Measurements from ENCODE around the gene CTIF. TPM values are rescaled to one million over a fixed set of nuclear protein-coding genes. Genes with fewer than 3 reads are reported as not detected.
A peak's percentile ranks its signal among the peaks of the same experiment; 100 is the strongest.

Gene CTIF
- total RNA-seq, 5 donors from 2014 or later (not counting 1 experiment from before 2014, with no cell fraction given): 3.2 to 6.7 (median 4.7) TPM

- Histone ChIP-seq H3K27me3 (replicated peaks in 1 of 2; ENCODE audit: control insufficient read depth in 2 of 2, extremely low read depth in 1 of 2, insufficient read depth in 2 of 2, low read length in 1 of 2) (peaks cover 0 to 21% of the 10 kb centered on the region in 2 experiments), H3K4me3 (ENCODE audit: control insufficient read depth in 1 of 2, extremely low read depth in 1 of 2, low read length in 1 of 2) (no peak overlapping the region), H3K9me3 (no peaks in the 10 kb centered on the region), H3K36me3 (ENCODE audit: control insufficient read depth in 2 of 2, extremely low read depth in 1 of 2, insufficient read depth in 1 of 2, low read length in 1 of 2) (no peaks in the 10 kb centered on the region), H3K27ac (ENCODE audit: low read length) (no peak overlapping the region), H3K4me1 (ENCODE audit: control insufficient read depth in 1 of 2, extremely low read depth in 1 of 2, insufficient read depth in 2 of 2, low read length in 2 of 2) (peaks cover 0 to 10% of the 10 kb centered on the region in 2 experiments)
- WGBS (ENCODE audit: insufficient coverage): 67% methylated on average over 5 of the region's 9 CpGs
- CTCF ChIA-PET: interaction anchor here (0.5 to 2.3 kb wide), 9 partner anchors 390 to 1684 kb away, joined by 3 to 13 read pairs (median 3); no protein-coding TSS in a partner anchor
- no peak for ATAC-seq (replicated peaks in 1 of 4)
- Mint-ChIP-seq H3K4me1 (peaks cover 0 to 3% (median 2%) of the 10 kb centered on the region in 3 donors), H3K9me3 (peaks cover 4 to 7% (median 6%) of the 10 kb centered on the region in 3 donors), H3K36me3 (peaks cover 12% of the 10 kb centered on the region), H3K4me3 (no peak overlapping the region), H3K27ac (no peak overlapping the region), H3K27me3 (peaks cover 0 to 5% of the 10 kb centered on the region in 2 donors)
- DNase-seq: no peak
- POLR2A ChIA-PET: no interaction called here
Measured at GRCh38 chr18:48673853-48674721, 135.3 kb downstream of the CTIF start.

DNA sequence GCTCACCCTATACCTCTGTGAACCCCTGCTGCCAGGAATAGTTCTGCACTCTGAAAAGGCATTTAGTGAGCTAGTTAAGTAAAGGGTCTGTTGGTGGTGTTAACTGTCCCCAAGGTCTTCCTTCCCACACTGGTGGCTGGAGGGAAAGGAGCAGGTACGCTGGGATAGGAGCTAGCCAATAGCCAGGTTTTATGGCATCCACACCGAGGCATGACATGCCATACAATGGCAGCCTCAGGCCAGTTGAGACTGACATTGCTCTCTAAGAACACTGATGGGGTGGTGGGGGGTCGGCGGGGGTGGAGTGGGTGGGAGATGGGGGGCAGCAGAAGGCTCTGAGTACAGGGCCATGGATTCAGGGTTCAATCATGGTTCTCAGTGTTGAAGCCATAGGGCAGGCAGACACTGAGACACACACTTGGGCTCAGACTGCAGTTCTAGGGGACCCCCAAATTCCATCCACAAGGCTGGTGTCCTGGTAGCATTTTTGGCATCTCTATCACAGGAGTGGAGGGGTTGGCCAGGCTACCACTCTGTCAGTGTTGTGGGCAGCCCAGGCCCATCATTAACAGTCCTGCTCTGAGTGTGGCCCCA is 136.0 kb downstream of the CTIF start:
- WGBS (ENCODE audit: insufficient coverage): 90% methylated on average over 2 of the region's 4 CpGs
- peak in 2 of 4 experiments; percentile 13 to 29 for ATAC-seq (replicated peaks in 1 of 4)
- no peak overlapping the region for H3K4me3 Mint-ChIP-seq
- H3K27me3 Mint-ChIP-seq: peaks cover 0 to 5% of the 10 kb centered on the region in 2 donors
- Histone ChIP-seq H3K27ac (ENCODE audit: low read length) (no peak overlapping the region), H3K36me3 (ENCODE audit: control insufficient read depth in 2 of 2, extremely low read depth in 1 of 2, insufficient read depth in 1 of 2, low read length in 1 of 2) (no peaks in the 10 kb centered on the region), H3K4me3 (ENCODE audit: control insufficient read depth in 1 of 2, extremely low read depth in 1 of 2, low read length in 1 of 2) (no peak overlapping the region), H3K27me3 (replicated peaks in 1 of 2; ENCODE audit: control insufficient read depth in 2 of 2, extremely low read depth in 1 of 2, insufficient read depth in 2 of 2, low read length in 1 of 2) (peaks cover 0 to 21% of the 10 kb centered on the region in 2 experiments), H3K4me1 (ENCODE audit: control insufficient read depth in 1 of 2, extremely low read depth in 1 of 2, insufficient read depth in 2 of 2, low read length in 2 of 2) (peaks cover 0 to 10% of the 10 kb centered on the region in 2 experiments), H3K9me3 (no peaks in the 10 kb centered on the region)
- DNase-seq: no peak
- H3K9me3 Mint-ChIP-seq: peaks cover 4 to 7% (median 6%) of the 10 kb centered on the region in 3 donors
- CTCF ChIA-PET: interaction anchor here (0.6 to 2.3 kb wide), 8 partner anchors 367 to 1683 kb away, joined by 3 to 9 read pairs (median 4); no protein-coding TSS in a partner anchor
- peaks cover 0 to 3% (median 2%) of the 10 kb centered on the region in 3 donors for H3K4me1 Mint-ChIP-seq
- POLR2A ChIA-PET: no interaction called here
- no peak overlapping the region for H3K27ac Mint-ChIP-seq
- peaks cover 12% of the 10 kb centered on the region for H3K36me3 Mint-ChIP-seq

GRCh38 chr18:48675352-48675761 is 136.5 kb downstream of the CTIF start:
- Histone ChIP-seq H3K36me3 (ENCODE audit: control insufficient read depth in 2 of 2, extremely low read depth in 1 of 2, insufficient read depth in 1 of 2, low read length in 1 of 2) (no peaks in the 10 kb centered on the region), H3K27me3 (replicated peaks in 1 of 2; ENCODE audit: control insufficient read depth in 2 of 2, extremely low read depth in 1 of 2, insufficient read depth in 2 of 2, low read length in 1 of 2) (peaks cover 0 to 21% of the 10 kb centered on the region in 2 experiments), H3K27ac (ENCODE audit: low read length) (no peak overlapping the region), H3K9me3 (no peaks in the 10 kb centered on the region), H3K4me3 (ENCODE audit: control insufficient read depth in 1 of 2, extremely low read depth in 1 of 2, low read length in 1 of 2) (no peak overlapping the region), H3K4me1 (ENCODE audit: control insufficient read depth in 1 of 2, extremely low read depth in 1 of 2, insufficient read depth in 2 of 2, low read length in 2 of 2) (peaks cover 0 to 10% of the 10 kb centered on the region in 2 experiments)
- H3K27ac Mint-ChIP-seq: no peak overlapping the region
- DNase-seq: peak; percentile 42 to 89 (median 72)
- H3K36me3 Mint-ChIP-seq: peaks cover 12% of the 10 kb centered on the region
- 20% methylated on average over 6 of the region's 10 CpGs for WGBS (ENCODE audit: insufficient coverage)
- peaks cover 0 to 5% of the 10 kb centered on the region in 2 donors for H3K27me3 Mint-ChIP-seq
- ATAC-seq (replicated peaks in 1 of 4): peak; percentile 85 to 96 (median 90)
- no peak overlapping the region for H3K4me3 Mint-ChIP-seq
- ChIA-PET POLR2A (no interaction called here), CTCF (interaction anchor here (1.0 to 2.3 kb wide), 5 partner anchors 367 to 772 kb away, joined by 3 to 9 read pairs (median 5); no protein-coding TSS in a partner anchor)
- peaks cover 0 to 3% (median 2%) of the 10 kb centered on the region in 3 donors for H3K4me1 Mint-ChIP-seq
- peaks cover 4 to 7% (median 6%) of the 10 kb centered on the region in 3 donors for H3K9me3 Mint-ChIP-seq

- no peak for DNase-seq
- H3K4me3 Mint-ChIP-seq: no peak overlapping the region
- H3K9me3 ChIP-seq: no peaks in the 10 kb centered on the region
- H3K27me3 ChIP-seq (replicated peaks in 1 of 2; ENCODE audit: control insufficient read depth in 2 of 2, extremely low read depth in 1 of 2, insufficient read depth in 2 of 2, low read length in 1 of 2): peaks cover 0 to 19% of the 10 kb centered on the region in 2 experiments
- no peaks in the 10 kb centered on the region for H3K36me3 ChIP-seq (ENCODE audit: control insufficient read depth in 2 of 2, extremely low read depth in 1 of 2, insufficient read depth in 1 of 2, low read length in 1 of 2)
- H3K27me3 Mint-ChIP-seq: peaks cover 0 to 5% of the 10 kb centered on the region in 2 donors
- ChIA-PET POLR2A (no interaction called here), CTCF (interaction anchor here (1.0 to 2.3 kb wide), 4 partner anchors 366 to 770 kb away, joined by 3 to 9 read pairs (median 4); no protein-coding TSS in a partner anchor)
- peaks cover 4 to 7% (median 6%) of the 10 kb centered on the region in 3 donors for H3K9me3 Mint-ChIP-seq
- no peak overlapping the region for H3K4me3 ChIP-seq (ENCODE audit: control insufficient read depth in 1 of 2, extremely low read depth in 1 of 2, low read length in 1 of 2)
- H3K36me3 Mint-ChIP-seq: peaks cover 9% of the 10 kb centered on the region
- no peak overlapping the region for H3K27ac ChIP-seq (ENCODE audit: low read length)
- no peak overlapping the region for H3K27ac Mint-ChIP-seq
- WGBS (ENCODE audit: insufficient coverage): 81% methylated on average over 2 of the region's 12 CpGs
- H3K4me1 ChIP-seq (ENCODE audit: control insufficient read depth in 1 of 2, extremely low read depth in 1 of 2, insufficient read depth in 2 of 2, low read length in 2 of 2): peaks cover 0 to 10% of the 10 kb centered on the region in 2 experiments
- H3K4me1 Mint-ChIP-seq: peaks cover 0 to 3% (median 2%) of the 10 kb centered on the region in 3 donors
- ATAC-seq (replicated peaks in 1 of 4): no peak
Measured at GRCh38 chr18:48675912-48676311, 137.1 kb downstream of the CTIF start.

- H3K4me1 ChIP-seq (ENCODE audit: control insufficient read depth in 1 of 2, extremely low read depth in 1 of 2, insufficient read depth in 2 of 2, low read length in 2 of 2): peaks cover 0 to 10% of the 10 kb centered on the region in 2 experiments
- Mint-ChIP-seq H3K4me3 (no peak overlapping the region), H3K4me1 (peaks cover 0 to 3% (median 2%) of the 10 kb centered on the region in 3 donors), H3K27ac (no peak overlapping the region), H3K27me3 (peaks cover 0 to 5% of the 10 kb centered on the region in 2 donors), H3K36me3 (peaks cover 5% of the 10 kb centered on the region), H3K9me3 (peaks cover 4 to 5% (median 5%) of the 10 kb centered on the region in 3 donors)
- no peaks in the 10 kb centered on the region for H3K36me3 ChIP-seq (ENCODE audit: control insufficient read depth in 2 of 2, extremely low read depth in 1 of 2, insufficient read depth in 1 of 2, low read length in 1 of 2)
- no peaks in the 10 kb centered on the region for H3K9me3 ChIP-seq
- H3K4me3 ChIP-seq (ENCODE audit: control insufficient read depth in 1 of 2, extremely low read depth in 1 of 2, low read length in 1 of 2): no peak overlapping the region
- WGBS (ENCODE audit: insufficient coverage): 82% methylated on average over 7 of the region's 8 CpGs
- CTCF ChIA-PET: interaction anchor here in 1 of 2 donors (0.6 to 1.0 kb wide), 2 partner anchors 596 to 770 kb away, joined by 3 read pairs; no protein-coding TSS in a partner anchor
- H3K27ac ChIP-seq (ENCODE audit: low read length): no peak overlapping the region
- DNase-seq: no peak
- peaks cover 0 to 16% of the 10 kb centered on the region in 2 experiments for H3K27me3 ChIP-seq (replicated peaks in 1 of 2; ENCODE audit: control insufficient read depth in 2 of 2, extremely low read depth in 1 of 2, insufficient read depth in 2 of 2, low read length in 1 of 2)
- ATAC-seq (replicated peaks in 1 of 4): no peak
- POLR2A ChIA-PET: no interaction called here
Measured at GRCh38 chr18:48676346-48676745, 137.5 kb downstream of the CTIF start.

Measured in T-cell (primary cell).